Effector CD4-positive, alpha-beta T cell (primary cell): ENCODE measurements around the gene SCP2.

Experiments
- DNase-seq: peaks from one replicate; pipeline ENCODE4 v3.0.0-alpha.2; 2020

SCP2 gene

GRCh38 chr1:53043271-53043670 is 116.2 kb downstream of the SCP2 start:
- DNase-seq: no peak

- no peak for DNase-seq
Observed at GRCh38 chr1:53044926-53045325, 117.8 kb downstream of the SCP2 start.

GRCh38 chr1:53046930-53047329 is 119.9 kb downstream of the SCP2 start:
- DNase-seq: no peak

- DNase-seq: no peak
Observed at GRCh38 chr1:53047737-53048736, 121.0 kb downstream of the SCP2 start.

DNA sequence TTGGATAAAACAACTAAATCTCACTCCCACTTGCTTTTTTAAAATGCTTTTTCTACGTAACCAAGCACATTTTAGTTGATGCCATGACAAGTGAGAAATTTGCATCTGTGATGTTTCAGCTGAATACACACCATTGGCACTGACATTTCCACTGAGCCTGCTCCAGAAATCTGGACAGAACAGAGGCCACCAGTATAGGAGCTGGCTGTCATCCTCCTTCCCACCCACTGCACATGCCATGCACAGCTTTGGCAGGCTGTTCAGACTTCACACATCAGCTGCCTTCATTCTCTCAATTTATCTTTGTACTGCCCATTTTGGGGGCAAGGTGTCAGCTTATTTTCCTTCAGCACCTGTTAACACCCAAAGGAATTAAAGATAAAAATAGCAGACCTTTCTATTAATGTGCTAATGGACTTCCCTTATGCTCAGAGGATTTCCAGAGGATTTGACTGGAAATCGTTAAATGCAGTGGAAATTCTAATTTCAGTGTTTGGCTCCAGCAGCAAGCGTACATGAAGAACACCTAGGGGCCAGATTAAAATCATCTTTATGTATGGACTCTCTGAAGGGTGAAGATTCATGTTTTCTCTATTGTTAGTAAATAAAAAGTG is 122.0 kb downstream of the SCP2 start:
- no peak for DNase-seq

GRCh38 chr1:53049574-53049967 is 122.5 kb downstream of the SCP2 start:
- no peak for DNase-seq

DNA sequence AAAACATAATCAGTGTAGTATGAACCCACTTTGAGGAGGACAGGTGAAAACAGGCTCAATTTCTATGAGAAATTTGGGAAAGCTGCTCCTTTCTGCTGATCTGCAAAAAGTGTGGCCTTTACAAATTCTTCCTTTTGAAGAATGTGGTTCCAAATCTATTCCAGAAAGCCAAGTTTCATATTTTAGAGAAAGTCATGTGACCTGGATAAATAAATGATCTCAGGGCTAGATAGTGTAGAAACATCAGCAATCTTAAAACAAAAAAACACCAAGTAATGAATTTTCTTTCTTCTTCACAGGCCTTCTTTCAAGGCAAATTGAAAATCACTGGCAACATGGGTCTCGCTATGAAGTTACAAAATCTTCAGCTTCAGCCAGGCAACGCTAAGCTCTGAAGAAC is 123.2 kb downstream of the SCP2 start:
- DNase-seq: no peak

GRCh38 chr1:53051676-53052075 is 124.6 kb downstream of the SCP2 start:
- no peak for DNase-seq

GRCh38 chr1:53057127-53057526 is 130.1 kb downstream of the SCP2 start:
- no peak for DNase-seq

DNA sequence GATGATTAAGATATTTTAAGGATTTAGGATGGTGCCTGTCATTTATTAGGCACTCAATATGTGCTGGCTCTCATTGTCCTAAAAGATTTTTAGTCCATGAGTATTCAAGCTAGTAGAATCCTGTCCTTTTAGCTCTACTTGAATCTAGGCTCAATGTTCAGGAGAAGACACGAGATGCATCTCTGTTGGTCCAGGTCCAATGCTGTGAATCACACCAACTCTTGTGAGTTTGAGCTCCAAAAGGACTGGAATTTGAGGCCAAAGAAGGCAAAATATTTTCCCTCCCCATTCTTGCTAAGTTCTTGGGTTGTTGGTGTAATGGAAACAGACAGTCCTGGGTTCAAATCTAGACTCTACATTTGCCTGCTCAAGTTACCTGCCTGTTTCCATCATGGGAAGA is 133.5 kb downstream of the SCP2 start:
- DNase-seq: no peak

DNA sequence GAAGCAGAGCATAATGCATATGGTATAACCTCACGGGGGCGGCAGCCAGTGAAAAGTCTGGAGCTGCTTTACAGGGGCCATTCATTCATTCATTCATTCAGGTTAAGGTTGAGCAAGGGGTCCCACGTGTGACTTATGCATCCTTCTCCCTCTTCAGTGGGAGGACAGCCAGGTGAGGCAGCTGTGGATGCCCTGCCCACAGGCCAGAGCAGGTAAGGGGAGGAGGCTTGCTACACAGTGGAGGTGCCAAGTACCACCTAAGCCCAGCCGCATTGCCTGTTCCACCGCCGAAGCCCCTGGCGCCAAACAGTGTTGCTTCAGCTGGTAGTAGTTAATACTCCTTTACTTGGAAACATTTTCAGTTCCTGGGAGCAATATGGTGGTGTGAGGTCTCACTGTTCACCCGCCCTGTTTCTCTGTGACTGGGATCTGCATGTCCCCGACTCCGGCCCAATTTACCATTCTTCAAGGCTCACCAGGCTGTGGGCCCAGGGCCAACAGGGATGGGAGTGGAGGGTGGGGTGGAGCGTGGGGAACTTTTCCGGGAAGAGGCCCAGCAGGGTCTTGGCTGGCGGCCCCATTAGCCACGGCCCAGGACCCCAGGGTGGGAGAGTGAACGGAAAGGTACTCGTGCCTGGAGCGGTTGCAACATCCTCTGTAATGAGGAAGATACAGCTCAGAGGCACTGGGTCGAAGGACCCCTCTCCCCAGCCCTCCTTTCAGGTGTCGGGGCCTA is 134.2 kb downstream of the SCP2 start:
- DNase-seq: no peak

GRCh38 chr1:53061859-53062707 is 135.0 kb downstream of the SCP2 start, which contains the start of gene PODN:
TSS of gene PODN (plus strand) at chr1:53062213. CDS start at chr1:53069856, 7,643 bp downstream.
- DNase-seq: no peak

GRCh38 chr1:53062708-53063591 is 135.9 kb downstream of the SCP2 start:
- no peak for DNase-seq

DNA sequence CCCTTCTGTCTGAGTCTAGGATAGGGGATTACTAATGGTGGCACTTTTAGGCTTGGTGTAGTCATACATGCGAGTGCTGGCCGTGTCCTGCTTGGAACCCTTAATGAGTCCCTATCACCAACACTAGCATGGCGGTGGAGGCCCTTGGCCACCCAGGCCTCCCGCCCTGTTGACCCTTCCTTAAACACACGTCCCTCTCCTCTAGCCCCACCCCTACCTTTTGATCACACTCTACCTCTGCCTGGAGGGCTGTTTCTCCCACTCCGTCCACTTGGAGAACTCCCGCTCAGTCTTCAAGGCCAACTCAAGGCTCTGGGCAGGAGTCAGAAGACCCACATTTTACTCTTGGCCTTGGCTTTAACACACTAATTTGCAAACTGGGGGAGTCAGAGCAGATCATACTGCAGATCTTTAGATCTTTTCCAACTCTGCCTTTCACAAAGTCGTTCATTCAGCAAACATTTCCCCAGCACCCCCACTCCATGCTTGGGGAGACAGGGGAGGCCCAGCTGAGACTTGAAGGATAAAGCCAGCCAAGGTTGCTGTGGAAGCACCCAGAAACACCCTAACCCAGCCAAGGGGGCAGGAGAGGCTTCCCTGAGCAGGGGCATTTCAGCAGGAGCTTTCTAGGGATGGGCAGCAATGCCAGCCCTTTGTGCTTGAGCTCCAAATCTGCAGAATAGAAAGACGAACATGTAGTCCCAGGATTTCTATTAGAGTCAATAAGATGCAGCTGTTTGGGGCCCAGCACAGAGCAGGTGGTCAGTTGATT is 136.9 kb downstream of the SCP2 start:
- DNase-seq: no peak

DNA sequence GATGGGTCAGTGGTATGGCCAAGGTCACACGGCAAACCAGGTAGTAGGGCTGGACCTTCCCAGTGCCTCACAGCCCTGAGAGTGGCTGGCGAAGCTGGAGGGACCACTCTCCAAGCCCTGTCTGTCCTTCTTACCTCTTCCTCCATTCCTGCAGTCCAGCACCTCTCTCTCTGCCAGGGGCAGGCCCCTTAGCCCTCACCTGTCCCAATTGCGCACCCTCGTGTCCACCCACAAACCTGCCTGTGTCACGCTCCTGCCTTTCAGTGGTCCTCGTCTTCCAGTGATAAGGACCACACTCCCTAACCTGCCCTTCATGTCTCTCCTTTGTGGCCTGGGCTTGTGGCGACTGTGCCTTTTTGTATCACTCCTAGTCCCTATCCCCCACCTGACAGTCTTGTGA is 138.3 kb downstream of the SCP2 start:
- DNase-seq: no peak

DNA sequence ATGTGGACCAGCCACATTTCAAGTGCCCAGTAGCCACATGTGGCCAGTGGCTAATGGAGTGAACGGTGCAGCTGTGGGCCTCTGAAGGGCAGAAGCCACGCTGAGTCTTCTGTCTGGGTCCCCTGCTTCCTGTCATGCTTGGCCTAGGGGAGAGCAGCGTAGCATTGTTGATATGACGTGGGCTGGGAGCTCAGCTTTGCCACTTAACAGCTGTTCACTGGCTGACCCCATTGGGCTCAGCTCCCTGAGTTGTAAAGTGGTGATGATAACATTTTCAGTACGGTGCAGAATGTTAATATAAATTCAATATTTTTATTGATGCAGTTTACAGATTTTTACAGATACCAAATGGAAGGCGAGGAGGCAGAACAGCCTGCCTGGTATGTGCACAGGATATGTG is 139.4 kb downstream of the SCP2 start:
- DNase-seq: no peak

DNA sequence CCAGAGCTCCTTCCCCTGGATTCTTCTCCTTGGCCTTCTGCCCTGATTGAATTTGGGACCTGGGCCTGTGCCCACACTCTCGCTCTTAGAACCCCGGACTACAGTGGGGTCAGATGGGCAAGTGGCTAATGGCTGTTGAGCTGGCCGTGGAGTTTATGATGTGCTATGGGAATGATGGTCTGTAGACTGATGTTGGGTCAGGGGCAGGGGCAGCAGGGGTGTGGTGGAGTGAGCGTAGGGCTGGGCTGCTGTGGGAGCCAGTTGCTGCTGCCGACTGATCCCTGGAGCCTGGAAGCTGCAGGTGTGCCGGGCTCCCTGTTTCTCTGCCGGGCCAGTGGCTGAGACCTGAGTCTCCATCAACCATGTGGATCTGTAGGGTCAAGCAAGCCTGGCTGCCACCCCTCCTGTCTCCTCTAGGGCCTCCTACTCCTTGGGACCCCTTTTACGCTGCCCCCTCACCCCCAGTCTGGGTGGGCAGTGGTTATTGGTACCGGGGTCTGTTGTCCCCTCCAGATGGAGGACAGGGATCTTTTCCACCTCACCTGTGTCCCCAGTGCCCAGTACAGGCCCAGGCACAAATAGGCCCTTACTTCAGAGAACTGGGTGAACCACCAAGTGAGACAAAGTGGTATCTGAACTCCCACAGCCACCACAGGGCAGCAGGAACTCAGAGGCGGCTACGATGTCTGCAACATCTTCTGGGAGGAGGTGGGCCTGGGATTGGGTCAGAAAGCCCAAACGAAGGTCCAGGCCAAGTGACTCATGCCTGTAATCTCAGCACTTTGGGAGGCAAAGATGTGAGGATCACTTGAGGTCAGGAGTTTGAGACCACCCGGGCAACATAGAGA is 140.0 kb downstream of the SCP2 start:
- no peak for DNase-seq

- DNase-seq: no peak
Observed at GRCh38 chr1:53067886-53068285, 140.8 kb downstream of the SCP2 start.

GRCh38 chr1:53068314-53069099 is 141.4 kb downstream of the SCP2 start:
- no peak for DNase-seq
